GM19035 (cell line): ENCODE results near the gene ANKRD11.
A peak's percentile ranks its signal among the peaks of the same experiment; 100 is the strongest.

Experiments
- ATAC-seq: cut with Tn5 transposase; IDR thresholded peaks from one replicate; pipeline ENCODE4 v1.9.1; 2021; ENCODE audit not compliant: unreplicated experiment

ANKRD11 gene

DNA sequence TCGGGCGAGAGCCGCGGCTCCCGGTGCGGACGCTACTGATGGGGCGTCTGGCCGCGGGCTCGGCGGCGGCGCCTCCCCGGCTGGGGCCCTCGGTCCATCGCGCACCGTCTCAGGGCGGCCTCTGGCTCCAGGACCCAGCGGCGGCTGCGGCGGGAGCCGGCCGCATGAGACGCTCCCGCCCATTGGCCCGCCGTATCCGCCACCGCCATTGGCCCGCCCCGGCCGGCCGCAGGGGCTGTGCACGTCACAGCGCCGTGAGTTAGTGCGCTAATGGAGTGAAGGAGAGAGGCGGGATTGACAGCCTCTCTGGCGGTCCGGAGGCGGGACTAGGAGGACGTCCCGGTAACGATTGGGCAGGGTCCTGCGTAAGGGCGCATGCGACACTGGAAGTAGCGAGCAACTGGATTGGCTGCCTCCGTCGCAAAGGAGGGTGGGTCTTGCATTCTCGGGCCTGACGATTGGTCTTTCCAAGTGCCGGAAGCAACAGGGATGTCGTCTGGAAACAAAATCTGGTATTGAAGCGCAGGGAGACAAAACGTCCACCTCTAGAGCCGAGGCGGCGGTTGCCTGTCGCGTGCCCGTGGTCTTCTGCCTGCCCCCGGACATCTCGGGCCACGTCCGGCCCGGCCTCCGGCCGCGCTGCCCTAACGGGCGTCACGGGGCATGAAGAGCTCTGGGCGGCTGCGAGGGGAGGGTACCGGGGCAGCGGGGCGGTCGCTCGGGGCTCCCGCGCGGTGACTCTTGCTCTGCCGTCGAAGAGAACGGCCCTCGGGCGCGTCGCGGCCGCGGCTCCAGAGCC lies at the start of gene ANKRD11:
ANKRD11 (minus strand) TSS at position 123 of the 799 bp plus-strand sequence. CDS start 173,542 bp downstream, outside the sequence.
- ATAC-seq, result peak; percentile 84

DNA sequence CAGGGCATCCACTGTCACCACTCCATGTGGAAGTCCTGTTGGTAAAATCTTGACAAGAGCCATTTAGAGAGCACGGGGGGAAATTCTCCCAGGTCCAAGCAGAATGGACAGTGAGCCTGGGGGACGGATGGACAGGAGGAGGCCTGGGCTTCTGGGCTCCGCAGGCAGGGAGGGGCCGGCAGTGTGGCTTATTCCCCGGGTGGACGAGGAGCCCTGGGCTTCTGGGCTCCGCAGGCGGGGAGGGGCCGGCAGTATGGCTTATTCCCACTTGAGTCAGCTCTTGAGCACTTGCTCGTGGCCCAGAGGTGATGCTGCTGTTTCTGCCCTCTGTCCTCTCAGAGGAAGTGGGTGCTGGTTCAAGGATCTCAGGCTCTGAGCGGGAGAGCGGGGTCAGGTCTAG lies 47.9 kb upstream of the ANKRD11 start:
- no peak for ATAC-seq

DNA sequence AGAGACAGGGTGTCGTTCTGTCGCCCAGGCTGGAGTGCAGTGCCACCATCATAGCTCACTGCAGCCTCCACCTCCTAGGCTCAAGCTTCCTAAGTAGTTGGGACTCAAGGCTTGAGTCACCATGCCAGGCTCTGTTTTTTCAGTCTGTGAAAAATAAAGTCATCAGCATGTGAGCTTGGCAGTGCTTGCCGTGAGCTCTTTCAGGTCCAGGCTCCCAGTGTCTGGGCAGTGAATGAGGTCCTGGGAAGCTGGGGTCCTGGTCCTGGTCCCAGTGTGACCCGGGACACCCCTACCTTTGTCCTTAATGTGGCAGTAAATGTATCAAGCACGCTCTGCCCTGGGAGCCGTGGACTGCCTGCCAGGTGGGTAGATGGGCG lies 47.2 kb upstream of the ANKRD11 start:
- no peak for ATAC-seq

DNA sequence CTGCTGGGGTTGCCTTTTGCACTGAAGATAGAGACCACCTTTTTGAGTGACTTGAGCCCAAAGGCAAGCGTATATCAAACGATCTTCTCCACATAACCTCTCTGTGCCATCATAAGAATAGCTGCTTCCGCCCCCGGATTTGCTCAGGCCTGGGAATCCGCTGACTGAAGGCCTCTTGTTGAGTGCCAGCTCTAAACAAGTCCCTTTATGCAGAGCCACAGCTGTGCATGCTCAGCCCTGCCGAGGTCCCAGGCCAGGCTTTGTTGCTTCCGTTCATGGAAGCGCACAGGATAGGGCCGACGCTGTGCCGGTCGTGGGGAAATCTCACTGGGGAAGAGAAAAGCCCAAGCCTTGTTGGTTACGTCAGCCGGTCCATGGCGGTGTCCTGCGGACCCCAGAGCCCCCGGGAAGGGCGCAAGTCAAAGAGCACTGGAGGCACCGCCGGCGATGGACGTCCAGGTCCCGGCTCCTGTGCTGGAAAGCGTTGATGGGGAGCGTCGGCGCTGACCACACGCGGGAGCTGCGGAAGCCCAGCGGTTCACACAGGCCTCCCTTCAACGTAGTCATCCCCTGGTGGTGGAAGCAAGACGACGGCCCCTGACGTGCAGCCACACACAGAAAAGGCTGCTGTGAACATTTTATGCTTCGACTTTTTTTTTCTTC lies 46.7 kb upstream of the ANKRD11 start:
- no peak for ATAC-seq

DNA sequence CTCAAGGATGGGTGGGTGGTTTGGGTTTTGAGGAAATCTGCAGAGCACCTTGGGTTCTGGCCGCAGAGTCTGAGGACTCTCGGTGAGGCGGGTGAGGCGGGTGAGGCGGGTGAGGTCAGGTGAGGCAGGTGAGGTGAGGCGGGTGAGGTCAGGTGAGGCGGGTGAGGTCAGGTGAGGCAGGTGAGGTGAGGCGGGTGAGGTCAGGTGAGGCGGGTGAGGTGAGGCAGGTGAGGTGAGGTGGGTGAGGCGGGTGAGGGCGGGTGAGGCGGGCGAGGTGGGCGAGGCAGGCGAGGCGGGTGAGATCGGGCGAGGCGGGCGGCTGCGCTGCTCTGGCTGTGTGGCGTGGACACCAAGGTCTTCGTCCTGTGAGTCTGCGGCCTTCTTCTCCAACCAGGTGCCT lies 46.0 kb upstream of the ANKRD11 start:
- ATAC-seq, result no peak

DNA sequence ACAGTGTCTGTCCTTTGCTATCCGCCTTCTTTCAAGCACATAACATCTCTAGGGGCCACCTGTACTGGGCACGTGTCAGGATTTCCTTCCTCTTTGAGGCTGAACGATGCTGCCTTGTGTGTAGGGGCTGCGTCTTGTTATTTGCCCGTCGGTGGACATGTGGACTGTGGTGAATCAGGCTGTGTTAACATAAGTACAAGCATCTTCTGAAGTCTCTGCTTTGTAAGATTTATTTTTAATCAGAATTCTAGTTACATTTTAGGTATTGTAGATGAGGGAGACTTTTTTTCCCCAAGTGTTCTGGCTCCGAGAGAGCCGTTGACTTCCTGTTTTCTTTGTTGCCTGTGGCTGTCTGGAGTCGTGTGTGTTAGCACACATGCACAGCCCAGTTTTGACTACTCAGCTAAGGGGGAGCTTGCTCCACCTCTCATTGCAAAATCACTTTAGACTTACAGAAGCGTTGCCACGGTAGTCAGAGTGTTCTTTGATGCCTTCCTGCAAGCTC lies 43.9 kb upstream of the ANKRD11 start:
- ATAC-seq, result no peak

DNA sequence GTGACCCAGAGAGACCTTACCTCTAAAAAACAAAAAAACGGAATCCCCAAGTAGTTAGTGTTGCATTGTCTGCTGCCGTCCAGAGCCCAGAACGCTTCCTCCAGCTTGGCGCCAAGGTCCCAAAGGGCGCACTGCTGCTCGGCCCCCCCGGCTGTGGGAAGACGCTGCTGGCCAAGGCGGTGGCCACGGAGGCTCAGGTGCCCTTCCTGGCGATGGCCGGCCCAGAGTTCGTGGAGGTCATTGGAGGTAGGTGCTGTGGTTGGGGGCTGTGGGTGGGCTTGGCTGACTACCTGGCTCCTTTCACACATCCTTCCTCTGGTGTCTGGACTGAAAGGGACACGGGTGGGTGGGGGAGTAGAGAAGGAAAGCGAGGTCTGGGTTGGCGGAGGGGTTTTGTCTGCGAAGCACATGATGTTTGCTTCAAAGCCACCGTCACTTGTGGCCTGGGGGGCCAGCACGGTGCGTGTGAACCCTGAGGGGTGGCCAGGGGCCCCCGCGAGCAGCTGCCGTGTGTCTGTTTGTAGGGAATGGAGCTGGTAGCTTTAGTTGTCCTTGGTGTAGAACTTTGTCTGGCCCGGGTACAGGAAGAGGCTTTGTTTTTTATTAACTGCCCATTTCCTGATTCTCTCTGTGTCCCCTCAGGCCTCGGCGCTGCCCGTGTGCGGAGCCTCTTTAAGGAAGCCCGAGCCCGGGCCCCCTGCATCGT lies 41.6 kb upstream of the ANKRD11 start:
- ATAC-seq, result no peak

DNA sequence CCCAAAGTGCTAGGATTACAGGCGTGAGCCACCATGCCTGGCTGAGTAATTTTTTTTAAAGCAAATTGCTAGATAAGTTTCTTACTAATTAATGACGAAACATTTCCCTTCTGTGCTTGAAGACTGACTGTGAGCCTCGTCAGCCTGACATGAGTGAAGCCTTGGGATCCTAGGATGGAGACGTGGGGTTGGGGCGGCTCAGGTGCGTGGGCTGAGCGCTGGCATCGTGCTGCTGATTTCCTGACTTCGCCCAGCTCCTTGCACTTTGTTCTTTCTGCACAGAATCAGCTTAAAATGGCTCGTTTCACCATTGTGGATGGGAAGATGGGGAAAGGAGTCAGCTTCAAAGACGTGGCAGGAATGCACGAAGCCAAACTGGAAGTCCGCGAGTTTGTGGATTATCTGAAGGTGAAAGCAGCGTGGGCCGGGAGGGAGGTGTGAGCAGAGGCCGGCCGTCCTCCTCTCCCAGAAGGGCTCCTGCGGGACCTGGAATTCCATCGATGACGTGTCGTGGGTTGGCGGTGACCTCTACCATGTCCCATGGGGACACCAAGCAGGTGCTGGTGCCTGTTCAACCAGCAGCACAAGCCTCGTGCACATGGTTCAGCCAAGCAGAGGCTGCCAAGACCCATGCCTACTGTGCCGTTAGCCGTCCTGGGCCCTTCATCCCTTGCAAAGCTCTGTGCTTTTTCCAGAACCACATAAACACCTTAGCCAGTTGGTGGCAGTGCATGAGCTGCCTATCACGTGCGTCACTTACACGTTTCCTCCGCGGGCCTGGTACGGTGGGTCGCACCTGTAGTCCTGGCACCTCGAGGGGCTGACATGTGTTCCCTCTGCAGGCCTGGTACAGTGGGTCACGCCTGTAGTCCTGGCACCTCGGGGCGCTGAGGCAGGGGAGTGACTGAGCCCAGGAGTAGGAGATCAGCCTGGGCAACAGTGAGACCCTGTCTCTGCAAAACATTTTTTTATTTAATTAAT lies 40.3 kb upstream of the ANKRD11 start:
- ATAC-seq, result no peak

DNA sequence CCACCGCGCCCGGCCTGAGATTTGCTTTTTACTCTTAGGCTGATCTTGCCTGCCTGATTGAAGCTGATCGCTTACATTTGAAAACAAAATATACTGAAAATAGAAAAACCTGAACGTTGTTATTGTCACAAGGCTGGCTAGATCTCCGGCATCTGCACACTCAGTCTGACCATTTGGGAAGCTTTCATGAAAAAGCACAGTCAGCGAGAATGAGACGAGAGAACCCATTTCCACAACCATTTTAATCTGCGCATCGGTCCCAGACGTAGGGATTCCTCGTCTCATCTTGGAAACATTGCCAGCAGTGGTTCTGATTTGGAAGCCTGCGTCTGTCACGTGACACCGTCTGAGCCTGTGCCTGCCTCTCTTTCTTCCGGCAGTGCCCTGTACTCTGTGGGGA lies 38.7 kb upstream of the ANKRD11 start:
- no peak for ATAC-seq

DNA sequence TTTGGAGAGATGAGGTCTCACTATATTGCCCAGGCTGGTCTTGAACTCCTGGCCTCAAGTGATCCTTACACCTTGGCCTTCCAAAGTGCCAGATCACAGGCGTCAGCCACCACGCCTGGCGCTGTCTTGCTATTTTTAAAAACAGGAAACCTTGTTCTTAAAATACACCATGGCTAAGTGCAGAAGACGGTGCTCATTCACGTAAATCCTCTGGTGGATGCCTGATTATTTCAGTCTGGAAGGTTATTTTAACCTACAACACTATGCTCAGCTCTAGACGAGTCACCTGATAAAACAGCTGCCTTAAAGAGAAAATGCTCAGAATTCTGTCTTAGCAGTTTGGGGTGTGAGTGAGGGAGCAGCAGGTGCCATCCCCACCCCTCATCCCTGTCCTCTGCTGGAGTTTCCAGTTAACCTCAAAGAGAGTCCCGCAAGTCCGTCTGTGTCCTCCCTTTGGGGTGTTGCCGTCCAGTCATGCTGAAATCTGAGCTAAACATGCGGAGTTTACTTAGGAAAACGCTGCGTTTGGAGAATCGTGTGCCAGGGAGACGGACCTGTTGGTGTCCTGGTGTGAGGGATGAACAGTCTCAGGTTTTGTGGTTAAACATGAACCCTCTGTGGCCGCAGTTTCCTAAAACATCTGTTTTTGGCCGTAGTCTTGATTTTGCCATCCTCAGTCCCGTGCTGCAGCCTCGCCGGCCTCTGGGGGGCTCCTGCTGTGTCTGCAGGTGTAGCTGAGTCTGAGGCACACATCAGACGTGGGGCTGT lies 35.0 kb upstream of the ANKRD11 start:
- ATAC-seq, result no peak

DNA sequence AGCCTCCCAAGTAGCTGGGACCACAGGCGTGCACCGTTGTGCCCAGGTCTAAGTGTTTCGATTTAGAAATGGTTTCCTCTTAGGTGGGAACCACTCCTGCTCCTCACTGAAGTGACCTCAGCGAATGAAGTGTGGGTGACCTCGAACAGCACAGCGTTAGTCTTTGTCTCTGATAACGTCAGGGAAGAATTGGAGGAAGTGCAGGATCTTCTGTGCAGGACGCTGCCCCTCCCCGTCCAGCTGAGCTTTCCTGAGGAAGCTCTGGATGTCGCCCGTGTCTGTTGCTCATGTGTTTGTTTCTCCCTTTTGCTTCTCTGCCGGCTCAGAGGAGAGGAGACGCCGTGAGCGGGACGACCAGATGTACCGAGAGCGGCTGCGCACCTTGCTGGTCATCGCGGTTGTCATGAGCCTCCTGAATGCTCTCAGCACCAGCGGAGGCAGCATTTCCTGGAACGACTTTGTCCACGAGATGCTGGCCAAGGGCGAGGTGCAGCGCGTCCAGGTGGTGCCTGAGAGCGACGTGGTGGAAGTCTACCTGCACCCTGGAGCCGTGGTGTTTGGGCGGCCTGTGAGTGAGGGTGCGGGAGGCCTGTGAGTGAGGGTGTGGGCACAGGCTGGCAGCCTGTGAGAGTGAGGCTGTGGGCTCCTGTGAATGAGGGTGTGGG lies 33.5 kb upstream of the ANKRD11 start:
- no peak for ATAC-seq

DNA sequence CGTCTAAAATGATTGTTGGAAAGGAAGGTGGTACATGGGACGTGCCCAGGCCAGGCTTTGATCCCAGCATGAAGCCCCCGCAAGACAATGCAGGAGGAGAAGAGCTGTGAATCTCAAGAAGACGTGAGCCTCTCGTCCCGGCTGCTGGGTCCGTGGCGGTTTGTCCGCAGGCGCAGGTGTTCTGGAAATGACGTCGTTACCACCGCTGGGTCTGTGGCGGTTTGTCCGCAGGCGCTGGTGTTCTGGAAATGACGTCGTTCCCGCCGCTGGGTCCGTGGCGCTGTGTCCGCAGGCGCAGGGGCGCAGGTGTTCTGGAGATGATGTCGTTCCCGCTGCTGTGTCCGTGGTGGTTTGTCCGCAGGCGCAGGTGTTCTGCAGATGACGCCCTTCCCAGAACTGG lies 31.9 kb upstream of the ANKRD11 start:
- ATAC-seq, result no peak

DNA sequence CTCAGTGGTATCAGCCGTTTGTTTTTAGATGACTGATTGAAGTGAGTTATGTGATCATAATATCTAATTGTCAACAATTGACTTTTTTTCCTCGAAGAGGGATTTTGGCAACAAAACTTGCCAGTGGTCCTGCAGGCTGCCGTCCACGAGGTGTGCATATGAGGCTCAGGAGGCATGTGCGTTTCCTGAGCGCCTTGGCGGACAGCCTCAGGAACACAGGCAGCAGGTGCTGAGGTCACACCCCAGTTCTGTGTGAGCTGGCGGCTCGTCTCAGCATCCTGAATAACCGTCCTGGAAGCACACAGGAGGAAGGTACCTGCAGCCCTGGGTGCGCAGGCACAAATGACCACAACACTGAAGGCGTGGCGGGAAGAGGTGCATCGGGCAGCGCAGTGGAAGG lies 29.5 kb upstream of the ANKRD11 start:
- ATAC-seq, result no peak

DNA sequence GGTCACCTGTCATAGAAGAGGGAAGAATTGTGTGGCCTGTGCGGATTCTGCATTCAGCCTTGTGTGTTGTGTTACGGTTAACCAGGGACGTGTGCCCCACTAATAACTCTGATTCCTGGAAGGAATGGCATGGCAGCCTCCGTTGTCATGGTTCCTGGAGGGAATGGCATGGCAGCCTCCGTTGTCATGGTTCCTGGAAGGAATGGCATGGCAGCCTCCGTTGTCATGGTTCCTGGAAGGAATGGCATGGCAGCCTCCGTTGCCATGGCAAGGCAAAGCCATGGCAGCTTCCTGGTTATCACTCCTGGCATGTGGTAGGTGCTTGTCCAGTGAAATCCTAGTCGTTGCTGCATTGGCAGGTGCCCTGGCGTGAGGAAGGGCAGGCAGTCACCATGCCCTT lies 26.8 kb upstream of the ANKRD11 start:
- ATAC-seq, result no peak

DNA sequence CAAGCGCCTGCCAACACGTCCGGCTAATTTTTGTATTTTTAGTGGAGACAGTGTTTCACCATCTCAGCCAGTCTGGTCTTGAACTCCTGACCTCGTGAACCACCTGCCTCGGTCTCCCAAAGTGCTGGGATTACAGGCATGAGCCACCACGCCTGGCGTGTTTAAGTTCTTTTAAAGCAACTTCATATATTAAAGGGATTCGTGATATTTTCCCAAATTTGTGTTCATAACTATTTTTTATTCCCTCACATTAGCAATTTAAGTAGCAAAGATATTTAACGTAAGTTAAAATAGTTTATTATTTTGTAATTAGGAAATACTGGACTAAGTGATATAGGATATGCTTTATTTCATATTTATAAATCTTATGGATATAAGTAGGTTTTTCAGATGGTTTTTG lies 22.1 kb upstream of the ANKRD11 start:
- ATAC-seq, result no peak

DNA sequence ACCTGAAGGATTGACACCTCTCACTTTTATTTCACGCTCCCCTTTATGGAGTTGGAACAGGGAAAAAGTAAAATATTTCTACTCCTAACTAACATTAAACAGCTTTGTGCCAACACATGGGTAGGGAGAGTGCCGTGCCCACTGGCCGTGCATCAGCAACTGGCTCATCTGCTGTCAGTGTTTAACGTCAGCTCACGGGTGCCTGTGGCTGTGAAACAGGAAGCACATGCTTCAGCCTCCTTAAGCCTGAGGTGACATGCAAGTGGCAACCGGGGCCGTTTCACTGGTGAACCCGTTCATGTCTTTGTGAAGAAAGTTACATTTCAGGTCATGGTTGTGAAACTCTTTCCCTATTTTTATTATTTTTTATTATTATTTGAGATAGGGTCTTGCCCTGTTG lies 21.0 kb upstream of the ANKRD11 start:
- ATAC-seq, result no peak

DNA sequence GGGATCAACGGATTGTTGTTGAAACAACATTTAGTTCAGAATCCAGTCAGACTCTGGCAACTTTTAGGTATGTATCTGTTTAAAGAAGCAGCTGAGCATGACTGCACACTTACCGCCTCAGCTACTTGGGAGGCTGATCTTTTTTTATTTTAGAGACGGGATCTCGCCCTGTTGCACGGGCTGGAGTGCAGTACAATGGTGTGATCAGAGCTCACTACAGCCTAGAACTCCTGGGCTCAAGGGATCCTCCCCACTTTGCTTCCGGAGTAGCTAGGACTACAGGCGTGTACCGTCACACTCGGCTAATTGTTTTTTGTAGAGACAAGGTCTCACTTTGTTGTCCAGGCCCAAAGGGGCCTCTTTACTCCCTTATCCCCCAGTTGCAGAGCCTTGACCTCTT lies 20.2 kb upstream of the ANKRD11 start:
- ATAC-seq, result no peak

DNA sequence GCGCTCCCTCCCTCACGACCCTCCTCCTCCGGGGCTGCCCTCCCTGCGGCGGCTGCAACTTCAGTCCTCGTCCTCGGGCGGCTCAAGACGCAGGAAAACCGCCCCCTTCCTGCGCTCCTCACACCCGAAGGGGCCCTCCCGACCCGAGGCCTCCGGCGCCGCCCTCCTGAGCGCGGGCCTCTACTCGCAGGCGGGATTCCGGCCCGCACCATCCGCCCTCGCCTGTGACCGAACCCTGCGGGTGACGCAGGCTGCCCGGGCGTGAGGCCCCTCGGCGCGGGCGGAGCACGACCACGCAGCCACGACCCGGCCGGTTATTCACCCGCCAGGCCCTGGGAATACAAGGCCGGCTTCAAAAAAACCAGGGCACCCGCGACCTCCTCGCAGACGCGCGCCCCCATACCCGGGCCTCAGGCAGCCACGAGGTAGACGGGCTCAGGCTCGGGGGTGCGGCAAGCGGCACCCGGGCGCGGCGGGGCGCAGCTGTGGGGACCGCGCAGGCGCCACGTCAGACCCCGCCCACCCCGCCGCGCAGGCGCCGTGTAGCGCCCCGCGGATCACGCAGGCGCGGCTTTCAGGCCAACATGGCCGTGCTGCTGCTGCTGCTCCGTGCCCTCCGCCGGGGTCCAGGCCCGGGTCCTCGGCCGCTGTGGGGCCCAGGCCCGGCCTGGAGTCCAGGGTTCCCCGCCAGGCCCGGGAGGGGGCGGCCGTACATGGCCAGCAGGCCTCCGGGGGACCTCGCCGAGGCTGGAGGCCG lies 17.7 kb upstream of the ANKRD11 start, which contains the start of gene SPG7:
SPG7 (plus strand) TSS at position 570 of the 757 bp plus-strand sequence; CDS start at position 585, 15 bp downstream.
- peak; percentile 66 for ATAC-seq
